ENCODE data around the gene TMPRSS4.

- TF ChIP-seq CTCF (IDR thresholded peaks at IDR 0.05; ENCODE audit: low read depth, low read length): no peak
- no peak for TF ChIP-seq MYC (IDR thresholded peaks at IDR 0.05; ENCODE audit: low read depth, low read length)
- no peak for TF ChIP-seq POLR2A (IDR thresholded peaks at IDR 0.05; ENCODE audit: extremely low read depth, insufficient read length)
- TF ChIP-seq MAX (IDR thresholded peaks at IDR 0.05; ENCODE audit: low read depth, low read length): no peak
These were observed 84.9 kb downstream of the TMPRSS4 start for GRCh38 chr11:118161786-118162185.
